NCI-H524 (cell line): ENCODE results near the gene TMEM170B.
A peak's percentile ranks its signal among the peaks of the same experiment; 100 is the strongest.

Experiments
- DNase-seq, 2 experiments: peaks; one replicate each; lab custom pipeline; 2025; lab: John Stamatoyannopoulos, UW

The TMEM170B gene

GRCh38 chr6:11537229-11538051 is at the start of gene TMEM170B:
TMEM170B (plus strand) TSS chr6:11537749; CDS start chr6:11538278, 529 bp downstream.
- peak; percentile 96 for DNase-seq

- no peak for DNase-seq
Observed at GRCh38 chr6:11490996-11491395, 46.6 kb upstream of the TMEM170B start.

- DNase-seq, result no peak
Observed at GRCh38 chr6:11491596-11492463, 45.7 kb upstream of the TMEM170B start.

- DNase-seq, result no peak
Observed at GRCh38 chr6:11492464-11493290, 44.9 kb upstream of the TMEM170B start.

GRCh38 chr6:11493974-11494373 is 43.6 kb upstream of the TMEM170B start:
- peak; percentile 34 to 64 for DNase-seq

- no peak for DNase-seq
Observed at GRCh38 chr6:11494786-11495564, 42.6 kb upstream of the TMEM170B start.

GRCh38 chr6:11495565-11496145 is 41.9 kb upstream of the TMEM170B start:
- no peak for DNase-seq

- DNase-seq, result peak; percentile 48 to 83
Observed at GRCh38 chr6:11496152-11497060, 41.1 kb upstream of the TMEM170B start.

- DNase-seq, result no peak
Observed at GRCh38 chr6:11497107-11497506, 40.4 kb upstream of the TMEM170B start.

- DNase-seq, result no peak
Observed at GRCh38 chr6:11497881-11498280, 39.7 kb upstream of the TMEM170B start.

- no peak for DNase-seq
Observed at GRCh38 chr6:11500008-11500407, 37.5 kb upstream of the TMEM170B start.

GRCh38 chr6:11509471-11509870 is 28.1 kb upstream of the TMEM170B start:
- DNase-seq, result no peak

- DNase-seq, result no peak
Observed at GRCh38 chr6:11514672-11515071, 22.9 kb upstream of the TMEM170B start.

GRCh38 chr6:11515763-11516162 is 21.8 kb upstream of the TMEM170B start:
- no peak for DNase-seq

GRCh38 chr6:11522812-11523605 is 14.5 kb upstream of the TMEM170B start:
- DNase-seq, result no peak

GRCh38 chr6:11525468-11526155 is 11.9 kb upstream of the TMEM170B start:
- DNase-seq, result no peak

GRCh38 chr6:11526156-11526505 is 11.4 kb upstream of the TMEM170B start:
- DNase-seq, result no peak

- DNase-seq, result no peak
Observed at GRCh38 chr6:11527274-11527870, 10.2 kb upstream of the TMEM170B start.
